HepG2 (cell line): ENCODE results near the gene PXYLP1. TPM values are rescaled to one million over a fixed set of nuclear protein-coding genes. Genes with fewer than 3 reads are reported as not detected.

Experiments used
- ATAC-seq: fragments of 200-7000 bp; cut with Tn5 transposase; 3 replicates; pipeline ENCODE4 v1.9.1; 2020; ENCODE audit warnings: mild to moderate bottlenecking, moderate library complexity
- BruUV-seq: library from RNA; stranded (reverse); fragments of 400-500 nt; replicated peaks from 2 replicates; lab custom pipeline; 2021; lab: Mats Ljungman, UMichigan
- CTCF ChIA-PET: fragments of 300-600 bp; formaldehyde crosslinking; extraction: SDS; loops from one replicate; lab custom pipeline; 2021; ENCODE audit warnings: low total read pairs, inconsistent platforms, low intra/inter-chr PET ratio; lab: Yijun Ruan, JAX
- POLR2A ChIA-PET: fragments of 350-600 bp; sonication (Branson Sonifier 250); formaldehyde crosslinking; loops from one replicate; lab custom pipeline; 2020; ENCODE audit warnings: antibody characterized with exemption, inconsistent platforms; lab: Yijun Ruan, JAX
- DNase-seq: peaks from one replicate; pipeline ENCODE4 v3.0.0-alpha.2; 2015; ENCODE audit warnings: low spot score
- FAIRE-seq: peaks from 3 replicates; lab custom pipeline; 2011; peaks lifted over from hg19 to GRCh38; lab: Jason Lieb, UNC
- H2AFZ ChIP-seq: one replicate; pipeline ENCODE4 v1.6.1; 2011; ENCODE audit warnings: low read length, inconsistent platforms
- H3K27ac ChIP-seq: fragments of 300-600 bp; 3 replicates; pipeline ENCODE4 v1.8.0; 2011; ENCODE audit warnings: mixed run types, mild to moderate bottlenecking, mixed read lengths, low read length, inconsistent platforms; ENCODE audit not compliant: insufficient read depth; ENCODE audit errors: extremely low read length
- H3K27me3 ChIP-seq, 2 experiments: fragments of 200-600 bp in 1 of 2; 2 replicates in 1 of 2; 3 replicates in 1 of 2; pipeline versions ENCODE4 v1.6.0 to v1.8.0; 2011; ENCODE audit warnings: low read length in 2 of 2, mild to moderate bottlenecking in 2 of 2, moderate library complexity in 2 of 2, inconsistent platforms in 1 of 2; ENCODE audit not compliant: insufficient read depth in 2 of 2, control insufficient read depth in 1 of 2
- H3K36me3 ChIP-seq, 2 experiments: fragments of 200-600 bp in 1 of 2; replicated peaks in 1 of 2; 2 replicates in 1 of 2; 3 replicates in 1 of 2; pipeline versions ENCODE4 v1.5.1 to v1.8.0; 2011; ENCODE audit warnings: low read length in 2 of 2, inconsistent platforms in 1 of 2; ENCODE audit not compliant: insufficient read depth in 2 of 2, control insufficient read depth in 1 of 2
- H3K4me1 ChIP-seq: 2 replicates; pipeline ENCODE4 v1.5.1; 2012; ENCODE audit warnings: low read length, inconsistent platforms; ENCODE audit not compliant: insufficient read depth
- H3K4me2 ChIP-seq: 2 replicates; pipeline ENCODE4 v1.6.0; 2011; ENCODE audit warnings: low read depth, low read length, inconsistent platforms
- H3K4me3 ChIP-seq, 3 experiments: fragments of 200-600 bp in 1 of 3; sonication (generic), shearing (Covaris generic) in 1 of 3; replicated peaks in 1 of 3; 2 replicates each; pipeline ENCODE4 v1.5.1; 2011 to 2016; ENCODE audit warnings: low read length in 3 of 3, inconsistent platforms in 2 of 3, low read depth in 2 of 3, mild to moderate bottlenecking in 2 of 3, control low read depth in 1 of 3, mixed read lengths in 1 of 3; ENCODE audit not compliant: insufficient read depth in 1 of 3
- H3K79me2 ChIP-seq: one replicate; pipeline ENCODE4 v1.6.1; 2011; ENCODE audit warnings: low read length, inconsistent platforms; ENCODE audit not compliant: insufficient read depth
- H3K9ac ChIP-seq: 2 replicates; pipeline ENCODE4 v1.6.0; 2011; ENCODE audit warnings: mild to moderate bottlenecking, low read depth, low read length, inconsistent platforms; ENCODE audit not compliant: insufficient read depth
- H3K9me3 ChIP-seq: 2 replicates; pipeline ENCODE4 v1.5.1; 2012; ENCODE audit warnings: mild to moderate bottlenecking, low read length
- H4K20me1 ChIP-seq: 2 replicates; pipeline ENCODE4 v1.6.0; 2011; ENCODE audit warnings: inconsistent platforms, mild to moderate bottlenecking, low read length, moderate library complexity; ENCODE audit not compliant: insufficient read depth
- AGO1 ChIP-seq: fragments of 200-400 bp; formaldehyde crosslinking; IDR thresholded peaks from 2 replicates; pipeline ENCODE4 v1.6.1; 2017; ENCODE audit warnings: mild to moderate bottlenecking, low read depth, low read length, moderate library complexity; ENCODE audit not compliant: poor library complexity, severe bottlenecking
- ATF7-NPFF ChIP-seq: sonication (generic); formaldehyde crosslinking; IDR thresholded peaks from 2 replicates; pipeline ENCODE4 v1.8.1; 2023; ENCODE audit warnings: mild to moderate bottlenecking, low read depth, missing genetic modification reagents, moderate library complexity
- EP300 ChIP-seq, 3 experiments: sonication (generic) in 1 of 3; formaldehyde crosslinking in 1 of 3; IDR thresholded peaks; 2 replicates each; pipeline versions ENCODE4 v1.5.1 to v1.6.1; 2011 to 2020; ENCODE audit warnings: low read depth in 2 of 3, low read length in 2 of 3, borderline replicate concordance in 1 of 3, improper control_type of control experiment in 1 of 3, mild to moderate bottlenecking in 1 of 3, missing genetic modification reagents in 1 of 3, moderate library complexity in 1 of 3
- FOSL2 ChIP-seq: sonication (generic); formaldehyde crosslinking; IDR thresholded peaks from 2 replicates; pipeline ENCODE4 v1.4.0; 2020; ENCODE audit warnings: missing genetic modification reagents
- MAFF ChIP-seq: IDR thresholded peaks from 2 replicates; pipeline ENCODE4 v1.6.1; 2011; ENCODE audit warnings: low read depth, low read length, improper control_type of control experiment
- NR2F6 ChIP-seq, 2 experiments: IDR thresholded peaks; 2 replicates each; pipeline ENCODE4 v1.6.1; 2016; ENCODE audit warnings: antibody characterized with exemption in 1 of 2, mild to moderate bottlenecking in 1 of 2
- RARA ChIP-seq: IDR thresholded peaks from 2 replicates; pipeline ENCODE4 v1.6.1; 2016; ENCODE audit warnings: missing genetic modification reagents, missing compliant biosample characterization
- SAFB2 ChIP-seq: sonication (generic); formaldehyde crosslinking; IDR thresholded peaks from 2 replicates; pipeline ENCODE4 v1.5.1; 2020; ENCODE audit warnings: missing genetic modification reagents, low read depth, mild to moderate bottlenecking, borderline replicate concordance
- TAF15 ChIP-seq: fragments of 200-400 bp; formaldehyde crosslinking; IDR thresholded peaks from one replicate; pipeline ENCODE4 v1.6.1; 2018; ENCODE audit warnings: mild to moderate bottlenecking, low read depth, low read length; ENCODE audit not compliant: poor library complexity, severe bottlenecking
- ZFP36L2 ChIP-seq: sonication (generic); formaldehyde crosslinking; IDR thresholded peaks from 2 replicates; pipeline ENCODE4 v1.4.0; 2020; ENCODE audit warnings: missing genetic modification reagents
- WGBS: methylation state at CpG from one replicate; pipeline ENCODE4 v1.1.6; 2017; ENCODE audit warnings: low lambda C conversion rate; 5-methylcytosine and 5-hydroxymethylcytosine counted together
- in situ Hi-C: cut with HindIII; loops from 2 replicates; pipeline ENCODE4 v1.10.0; 2017; ENCODE audit warnings: low pct_unique_long_range_greater_than_20kb; ENCODE audit not compliant: extremely low pct_ligation_motif_present
- intact Hi-C: fragments of 100-400 bp; cut with micrococcal nuclease; formaldehyde crosslinking; loops from one replicate; pipeline ENCODE4 v1.10.0; 2022; ENCODE audit not compliant: unreplicated experiment
- polyA plus RNA-seq, 8 experiments: library from polyadenylated mRNA; depleted of rRNA in 3 of 8; stranded (reverse) in 7 of 8; unstranded in 1 of 8; fragments of >200 nt; fragmentation: Illumina TruSeq in 4 of 8; extraction: Trizol in 4 of 8; gene quantifications; 2 replicates each; pipeline versions ENCODE4 v1.2.1 to v1.2.3, GENCODE V29; 2011 to 2016; ENCODE audit warnings: low read depth in 4 of 8, missing spikeins in 1 of 8, mixed read lengths in 1 of 8; ENCODE audit not compliant: insufficient read depth in 1 of 8
- total RNA-seq, 5 experiments: library from RNA; depleted of rRNA; stranded (reverse); fragments of >200 nt; fragmentation: Illumina TruSeq; extraction: Trizol; gene quantifications; 2 replicates each; pipeline ENCODE4 v1.2.3, GENCODE V29; 2016; ENCODE audit warnings: low read depth in 1 of 5
- TF ChIP-seq, protein P1 (sequence below): sonication (generic); formaldehyde crosslinking; IDR thresholded peaks from 2 replicates; pipeline ENCODE4 v1.9.0; 2021; ENCODE audit warnings: missing genetic modification reagents, borderline replicate concordance
- TF ChIP-seq, protein P2 (sequence below): sonication (generic); formaldehyde crosslinking; IDR thresholded peaks from 2 replicates; pipeline ENCODE4 v1.5.0; 2020; ENCODE audit warnings: missing genetic modification reagents
- TF ChIP-seq, protein P3 (sequence below): IDR thresholded peaks from 2 replicates; pipeline ENCODE4 v1.4.0; 2020; ENCODE audit warnings: mild to moderate bottlenecking, missing genetic modification reagents
- TF ChIP-seq, protein P4 (sequence below): sonication (generic); formaldehyde crosslinking; IDR thresholded peaks from 2 replicates; pipeline ENCODE4 v1.4.0; 2020; ENCODE audit warnings: missing genetic modification reagents

PXYLP1 gene
- total and polyA plus RNA-seq, 2 of the 13 experiments (the other 11 are each of a cell fraction or from before 2014, with no cell fraction given) = 4.9 to 8.1 TPM

DNA sequence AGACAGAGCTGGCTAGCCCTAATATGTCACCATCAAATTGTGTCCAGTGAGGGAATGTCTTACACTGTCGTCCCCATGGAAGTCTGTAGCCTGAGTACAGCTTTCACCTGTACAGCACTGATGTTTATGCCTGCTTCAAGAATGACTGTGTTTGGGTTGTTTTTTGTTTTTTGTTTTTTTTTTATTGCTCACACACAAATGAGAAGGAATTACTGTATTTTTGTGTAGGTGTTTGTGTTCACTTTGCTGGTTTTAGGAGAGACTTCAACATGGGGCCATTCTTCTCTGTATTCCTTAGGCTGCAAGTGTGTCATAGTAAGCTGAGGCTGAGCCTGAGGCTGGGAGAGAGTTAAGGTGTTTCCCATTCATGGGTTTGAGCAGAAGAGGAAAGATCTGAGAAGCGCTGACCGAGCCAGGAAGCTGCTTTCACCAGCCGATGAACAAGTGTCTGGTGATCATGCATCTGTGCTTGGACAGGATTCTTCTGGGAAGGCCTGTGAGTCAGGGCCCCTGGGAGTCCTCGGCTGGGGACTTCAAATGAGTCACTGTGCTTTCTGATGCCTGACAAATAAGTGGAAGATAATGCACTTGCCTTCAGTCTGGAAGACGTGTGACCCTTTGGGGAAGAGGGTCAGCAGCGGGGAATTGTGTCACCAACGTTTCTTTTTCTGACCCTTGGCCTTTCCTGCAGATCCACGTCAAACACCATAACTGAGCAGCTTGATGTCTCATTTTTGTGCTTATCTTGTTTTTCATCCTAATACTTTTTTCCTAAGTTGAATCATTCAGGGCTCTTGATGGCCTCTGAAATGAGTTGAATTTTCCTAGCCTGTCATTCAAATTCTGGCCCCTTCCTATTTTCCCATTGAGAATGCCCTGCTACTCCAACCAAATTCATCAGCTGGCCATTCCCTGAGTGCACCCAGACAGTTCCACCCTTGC, 100.0 kb downstream of the PXYLP1 start:
- Histone ChIP-seq H4K20me1 (no peaks in the 10 kb centered on the region), H2AFZ (no peak overlapping the region), H3K4me1 (peaks cover 46% of the 10 kb centered on the region), H3K9ac (no peak overlapping the region), H3K9me3 (no peaks in the 10 kb centered on the region), H3K27me3 (no peaks in the 10 kb centered on the region), H3K27ac (no peak overlapping the region), H3K79me2 (no peaks in the 10 kb centered on the region), H3K4me3 (peak overlapping the region in 2 of 3 experiments; percentile 6 to 30; a peak in 3 of 6 replicates), H3K36me3 (no peaks in the 10 kb centered on the region), H3K4me2 (peak overlapping the region; percentile 71)
- ATAC-seq (peak; percentile 73), FAIRE-seq (peak; percentile 59), DNase-seq (peak; percentile 53)
- in situ Hi-C loops (no loop called here), intact Hi-C loops (no loop called here)
- no TSS peak for BruUV-seq
- CTCF ChIA-PET = no interaction called here
- WGBS = 7% methylated on average over 8 of the region's 9 CpGs
- POLR2A ChIA-PET = interaction anchor here (0.5 to 3.0 kb wide), 5 partner anchors 12 to 100 kb away, joined by 3 to 11 read pairs (median 4); no protein-coding TSS in a partner anchor
- no peak for TF ChIP-seq ATF7-NPFF (CRISPR knock-in tag)
- TF ChIP-seq, protein P1, sequence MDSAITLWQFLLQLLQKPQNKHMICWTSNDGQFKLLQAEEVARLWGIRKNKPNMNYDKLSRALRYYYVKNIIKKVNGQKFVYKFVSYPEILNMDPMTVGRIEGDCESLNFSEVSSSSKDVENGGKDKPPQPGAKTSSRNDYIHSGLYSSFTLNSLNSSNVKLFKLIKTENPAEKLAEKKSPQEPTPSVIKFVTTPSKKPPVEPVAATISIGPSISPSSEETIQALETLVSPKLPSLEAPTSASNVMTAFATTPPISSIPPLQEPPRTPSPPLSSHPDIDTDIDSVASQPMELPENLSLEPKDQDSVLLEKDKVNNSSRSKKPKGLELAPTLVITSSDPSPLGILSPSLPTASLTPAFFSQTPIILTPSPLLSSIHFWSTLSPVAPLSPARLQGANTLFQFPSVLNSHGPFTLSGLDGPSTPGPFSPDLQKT (CRISPR knock-in tag) = no peak
- no peak for TF ChIP-seq SAFB2
- peak; percentile 24; the same call in 1 of the 2 replicates for TF ChIP-seq NR2F6 (IDR thresholded peaks at IDR 0.05)
- no peak for TF ChIP-seq NR2F6 (CRISPR knock-in tag; IDR thresholded peaks at IDR 0.05)
- TF ChIP-seq EP300 (IDR thresholded peaks at IDR 0.05; ENCODE audit: low read depth in 2 of 2, low read length in 2 of 2) = 0 out of 4 replicates have a peak, but pooled peaks of 1 of the 2 experiments have one; percentile 20
- TF ChIP-seq EP300 (CRISPR knock-in tag; IDR thresholded peaks at IDR 0.05; ENCODE audit: borderline replicate concordance) = no peak
- no peak for TF ChIP-seq ZFP36L2 (CRISPR knock-in tag)
- TF ChIP-seq, protein P2, sequence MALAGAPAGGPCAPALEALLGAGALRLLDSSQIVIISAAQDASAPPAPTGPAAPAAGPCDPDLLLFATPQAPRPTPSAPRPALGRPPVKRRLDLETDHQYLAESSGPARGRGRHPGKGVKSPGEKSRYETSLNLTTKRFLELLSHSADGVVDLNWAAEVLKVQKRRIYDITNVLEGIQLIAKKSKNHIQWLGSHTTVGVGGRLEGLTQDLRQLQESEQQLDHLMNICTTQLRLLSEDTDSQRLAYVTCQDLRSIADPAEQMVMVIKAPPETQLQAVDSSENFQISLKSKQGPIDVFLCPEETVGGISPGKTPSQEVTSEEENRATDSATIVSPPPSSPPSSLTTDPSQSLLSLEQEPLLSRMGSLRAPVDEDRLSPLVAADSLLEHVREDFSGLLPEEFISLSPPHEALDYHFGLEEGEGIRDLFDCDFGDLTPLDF (CRISPR knock-in tag) = no peak
- no peak for TF ChIP-seq AGO1
- no peak for TF ChIP-seq MAFF
- TF ChIP-seq FOSL2 = peak; percentile 77
- peak; percentile 53 for TF ChIP-seq RARA
- no peak for TF ChIP-seq TAF15
- TF ChIP-seq, protein P3, sequence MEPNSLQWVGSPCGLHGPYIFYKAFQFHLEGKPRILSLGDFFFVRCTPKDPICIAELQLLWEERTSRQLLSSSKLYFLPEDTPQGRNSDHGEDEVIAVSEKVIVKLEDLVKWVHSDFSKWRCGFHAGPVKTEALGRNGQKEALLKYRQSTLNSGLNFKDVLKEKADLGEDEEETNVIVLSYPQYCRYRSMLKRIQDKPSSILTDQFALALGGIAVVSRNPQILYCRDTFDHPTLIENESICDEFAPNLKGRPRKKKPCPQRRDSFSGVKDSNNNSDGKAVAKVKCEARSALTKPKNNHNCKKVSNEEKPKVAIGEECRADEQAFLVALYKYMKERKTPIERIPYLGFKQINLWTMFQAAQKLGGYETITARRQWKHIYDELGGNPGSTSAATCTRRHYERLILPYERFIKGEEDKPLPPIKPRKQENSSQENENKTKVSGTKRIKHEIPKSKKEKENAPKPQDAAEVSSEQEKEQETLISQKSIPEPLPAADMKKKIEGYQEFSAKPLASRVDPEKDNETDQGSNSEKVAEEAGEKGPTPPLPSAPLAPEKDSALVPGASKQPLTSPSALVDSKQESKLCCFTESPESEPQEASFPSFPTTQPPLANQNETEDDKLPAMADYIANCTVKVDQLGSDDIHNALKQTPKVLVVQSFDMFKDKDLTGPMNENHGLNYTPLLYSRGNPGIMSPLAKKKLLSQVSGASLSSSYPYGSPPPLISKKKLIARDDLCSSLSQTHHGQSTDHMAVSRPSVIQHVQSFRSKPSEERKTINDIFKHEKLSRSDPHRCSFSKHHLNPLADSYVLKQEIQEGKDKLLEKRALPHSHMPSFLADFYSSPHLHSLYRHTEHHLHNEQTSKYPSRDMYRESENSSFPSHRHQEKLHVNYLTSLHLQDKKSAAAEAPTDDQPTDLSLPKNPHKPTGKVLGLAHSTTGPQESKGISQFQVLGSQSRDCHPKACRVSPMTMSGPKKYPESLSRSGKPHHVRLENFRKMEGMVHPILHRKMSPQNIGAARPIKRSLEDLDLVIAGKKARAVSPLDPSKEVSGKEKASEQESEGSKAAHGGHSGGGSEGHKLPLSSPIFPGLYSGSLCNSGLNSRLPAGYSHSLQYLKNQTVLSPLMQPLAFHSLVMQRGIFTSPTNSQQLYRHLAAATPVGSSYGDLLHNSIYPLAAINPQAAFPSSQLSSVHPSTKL (CRISPR knock-in tag) = 0 out of 2 replicates have a peak, but pooled peaks have one; percentile 10
- TF ChIP-seq, protein P4, sequence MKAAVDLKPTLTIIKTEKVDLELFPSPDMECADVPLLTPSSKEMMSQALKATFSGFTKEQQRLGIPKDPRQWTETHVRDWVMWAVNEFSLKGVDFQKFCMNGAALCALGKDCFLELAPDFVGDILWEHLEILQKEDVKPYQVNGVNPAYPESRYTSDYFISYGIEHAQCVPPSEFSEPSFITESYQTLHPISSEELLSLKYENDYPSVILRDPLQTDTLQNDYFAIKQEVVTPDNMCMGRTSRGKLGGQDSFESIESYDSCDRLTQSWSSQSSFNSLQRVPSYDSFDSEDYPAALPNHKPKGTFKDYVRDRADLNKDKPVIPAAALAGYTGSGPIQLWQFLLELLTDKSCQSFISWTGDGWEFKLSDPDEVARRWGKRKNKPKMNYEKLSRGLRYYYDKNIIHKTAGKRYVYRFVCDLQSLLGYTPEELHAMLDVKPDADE (CRISPR knock-in tag) = no peak
